Lower leg skin (tissue), 3 donors: Measurements from ENCODE around the gene ELOVL5.

ENCODE experiments used
- CTCF ChIP-seq, 3 donors: fragments of 450-650 bp; IDR thresholded peaks; one replicate each; pipeline ENCODE4 v1.5.1; 2016; ENCODE audit warnings: antibody characterized with exemption in 3 of 3, mild to moderate bottlenecking in 3 of 3, moderate library complexity in 2 of 3
- POLR2A ChIP-seq, 2 donors: fragments of 450-650 bp; IDR thresholded peaks; one replicate each; pipeline ENCODE4 v1.6.1; 2016 to 2017; ENCODE audit warnings: antibody characterized with exemption in 2 of 2, mild to moderate bottlenecking in 1 of 2, moderate library complexity in 1 of 2

- no peak for TF ChIP-seq CTCF (IDR thresholded peaks at IDR 0.05)
- no peak for TF ChIP-seq POLR2A (IDR thresholded peaks at IDR 0.05)
Observed at GRCh38 chr6:53273370-53273769, 75.4 kb downstream of the ELOVL5 start.
